Lower leg skin (tissue), 3 donors: ENCODE results near the gene DCN.

ENCODE experiments used
- CTCF ChIP-seq, 3 donors: fragments of 450-650 bp; IDR thresholded peaks; one replicate each; pipeline ENCODE4 v1.5.1; 2016; ENCODE audit warnings: antibody characterized with exemption in 3 of 3, mild to moderate bottlenecking in 3 of 3, moderate library complexity in 2 of 3
- POLR2A ChIP-seq, 2 donors: fragments of 450-650 bp; IDR thresholded peaks; one replicate each; pipeline ENCODE4 v1.6.1; 2016 to 2017; ENCODE audit warnings: antibody characterized with exemption in 2 of 2, mild to moderate bottlenecking in 1 of 2, moderate library complexity in 1 of 2

DNA sequence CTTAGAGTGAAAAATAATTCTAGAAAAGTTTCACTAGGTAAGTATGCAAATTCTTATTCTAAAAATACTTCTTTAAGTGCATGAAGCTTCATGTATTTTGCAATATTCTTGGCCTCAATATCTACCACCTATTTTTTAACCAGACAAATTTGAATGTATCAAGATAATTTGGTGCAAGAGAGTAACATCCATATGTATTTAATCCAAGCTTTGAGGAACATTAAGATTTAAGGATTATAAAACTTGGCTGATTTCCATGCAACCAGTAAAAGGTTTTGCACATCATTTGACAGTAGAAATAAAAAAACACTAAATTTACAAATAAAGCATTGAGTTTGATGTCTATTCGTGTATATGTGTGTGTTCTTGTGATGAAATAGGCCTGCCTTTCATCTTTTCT lies 79.0 kb downstream of the DCN start:
- TF ChIP-seq CTCF (IDR thresholded peaks at IDR 0.05) (no peak), POLR2A (IDR thresholded peaks at IDR 0.05) (no peak)
